UCSD-AML1 (cell line): Measurements from ENCODE around the gene EBF4.

Experiments used
- DNase-seq: peaks from one replicate; lab custom pipeline; 2025; ENCODE audit not compliant: unreplicated experiment; lab: John Stamatoyannopoulos, UW

The EBF4 gene

GRCh38 chr20:2692036-2692885, at the start of gene EBF4:
Gene EBF4 (plus strand): TSS chr20:2692780. CDS start chr20:2693646, 866 bp downstream.
- no peak for DNase-seq

GRCh38 chr20:2643708-2644107, 48.9 kb upstream of the EBF4 start:
- no peak for DNase-seq

- DNase-seq, result peak; percentile 94
Measured at GRCh38 chr20:2651772-2652723, 40.5 kb upstream of the EBF4 start, which contains the start of gene NOP56. Gene NOP56 (plus strand): TSS chr20:2652632. CDS start chr20:2652661, 29 bp downstream.

- peak; percentile 72 for DNase-seq
Measured at GRCh38 chr20:2652724-2653555, 39.6 kb upstream of the EBF4 start.

GRCh38 chr20:2653556-2654383, 38.8 kb upstream of the EBF4 start:
- DNase-seq, result no peak

GRCh38 chr20:2654384-2654822, 38.2 kb upstream of the EBF4 start:
- DNase-seq, result no peak

GRCh38 chr20:2654831-2655230, 37.7 kb upstream of the EBF4 start:
- no peak for DNase-seq

GRCh38 chr20:2655331-2656116, 37.1 kb upstream of the EBF4 start:
- DNase-seq, result no peak

GRCh38 chr20:2656471-2657117, 36.0 kb upstream of the EBF4 start:
- no peak for DNase-seq

- no peak for DNase-seq
Measured at GRCh38 chr20:2657241-2657640, 35.3 kb upstream of the EBF4 start.

GRCh38 chr20:2657674-2658073, 34.9 kb upstream of the EBF4 start:
- DNase-seq, result no peak

- DNase-seq, result no peak
Measured at GRCh38 chr20:2658414-2659354, 33.9 kb upstream of the EBF4 start.

GRCh38 chr20:2659547-2659946, 33.0 kb upstream of the EBF4 start:
- no peak for DNase-seq

GRCh38 chr20:2663364-2663886, 29.2 kb upstream of the EBF4 start:
- no peak for DNase-seq

GRCh38 chr20:2663887-2664719, 28.5 kb upstream of the EBF4 start, which contains the start of gene IDH3B:
Gene IDH3B (minus strand): TSS chr20:2664216. CDS start chr20:2664188, 28 bp downstream.
- DNase-seq, result peak; percentile 89

GRCh38 chr20:2671977-2672376, 20.6 kb upstream of the EBF4 start:
- peak; percentile 24 for DNase-seq
